B cell (primary cell): ENCODE data around the gene ABTB2. TPM values are rescaled to one million over a fixed set of nuclear protein-coding genes. Genes with fewer than 3 reads are reported as not detected.
"Not testable (repeated sequence)": the region's sequence is repeated elsewhere in the genome, so short reads cannot be mapped to it uniquely, and the experiment has no call there.

Source experiments
- ATAC-seq: fragments of 200-7000 bp; cut with Tn5 transposase; one replicate; pipeline ENCODE4 v1.10.0; 2021; ENCODE audit warnings: low read depth, mild to moderate bottlenecking, moderate number of reproducible peaks, moderate library complexity
- CTCF ChIA-PET: fragments of 350-600 bp; sonication (Branson Sonifier 250); formaldehyde crosslinking; loops from one replicate; lab custom pipeline; 2021; ENCODE audit warnings: antibody characterized with exemption, inconsistent platforms; lab: Charles Lee
- POLR2A ChIA-PET: fragments of 350-600 bp; sonication (Branson Sonifier 250); formaldehyde crosslinking; loops from one replicate; lab custom pipeline; 2021; ENCODE audit warnings: antibody characterized with exemption; lab: Charles Lee
- DNase-seq: peaks from one replicate; pipeline ENCODE4 v3.0.0; 2013
- H2AFZ ChIP-seq: 2 replicates; pipeline ENCODE4 v1.6.1; 2012; ENCODE audit warnings: mild to moderate bottlenecking, low read depth, low read length; ENCODE audit not compliant: insufficient read depth, poor library complexity, severe bottlenecking
- H3K27ac ChIP-seq, 2 donors: 1 replicate in 1 of 2; 2 replicates in 1 of 2; pipeline ENCODE4 v1.5.1; 2012 to 2013; ENCODE audit warnings: low read length in 2 of 2, mild to moderate bottlenecking in 2 of 2, moderate library complexity in 1 of 2
- H3K27me3 ChIP-seq, 4 experiments: fragments of 200-600 bp in 1 of 4; sonication (generic) in 1 of 4; replicated peaks in 1 of 4; 1 replicate in 2 of 4; 2 replicates in 2 of 4; pipeline versions ENCODE4 v1.6.1 to v1.7.0; 2013 to 2016; ENCODE audit warnings: low read length in 3 of 4, mild to moderate bottlenecking in 2 of 4, mixed read lengths in 1 of 4, moderate library complexity in 1 of 4; ENCODE audit not compliant: insufficient read depth in 4 of 4, control insufficient read depth in 3 of 4; ENCODE audit errors: control extremely low read depth in 1 of 4
- H3K36me3 ChIP-seq, 2 experiments: replicated peaks in 1 of 2; 1 replicate in 1 of 2; 2 replicates in 1 of 2; pipeline versions ENCODE4 v1.6.1 to v1.7.1; 2013; ENCODE audit warnings: low read length in 1 of 2; ENCODE audit not compliant: insufficient read depth in 2 of 2, control insufficient read depth in 1 of 2; ENCODE audit errors: control extremely low read depth in 1 of 2, extremely low read depth in 1 of 2
- H3K4me1 ChIP-seq, 2 donors: fragments of 200-600 bp in 1 of 2; sonication (generic) in 1 of 2; 1 replicate in 1 of 2; 2 replicates in 1 of 2; pipeline versions ENCODE4 v1.5.1 to v1.6.1; 2013 to 2017; ENCODE audit warnings: low read length in 2 of 2; ENCODE audit not compliant: control insufficient read depth in 2 of 2, insufficient read depth in 2 of 2
- H3K4me2 ChIP-seq: replicated peaks from 2 replicates; pipeline ENCODE3; 2012; ENCODE audit warnings: mild to moderate bottlenecking, low read depth, low read length; ENCODE audit not compliant: poor library complexity, severe bottlenecking
- H3K4me3 ChIP-seq, 5 experiments: fragments of 200-600 bp in 1 of 5; sonication (generic) in 1 of 5; 1 replicate in 3 of 5; 2 replicates in 2 of 5; pipeline versions ENCODE4 v1.5.1 to v1.7.0; 2011 to 2016; ENCODE audit warnings: low read length in 4 of 5, mild to moderate bottlenecking in 4 of 5, low read depth in 2 of 5, control low read depth in 1 of 5, moderate library complexity in 1 of 5; ENCODE audit not compliant: insufficient read depth in 1 of 5; ENCODE audit errors: control extremely low read depth in 1 of 5, extremely low read depth in 1 of 5
- H3K79me2 ChIP-seq: fragments of 200-600 bp; sonication (generic); one replicate; pipeline ENCODE4 v1.6.0; 2016; ENCODE audit warnings: low read length; ENCODE audit not compliant: control insufficient read depth, insufficient read depth
- H3K9ac ChIP-seq: fragments of 200-600 bp; sonication (generic); 2 replicates; pipeline ENCODE4 v1.6.1; 2017; ENCODE audit warnings: mild to moderate bottlenecking, low read length, moderate library complexity
- H3K9me3 ChIP-seq, 3 donors: one replicate each; pipeline versions ENCODE4 v1.6.1 to v1.7.1; 2013; ENCODE audit warnings: low read length in 2 of 3; ENCODE audit not compliant: control insufficient read depth in 2 of 3, insufficient read depth in 1 of 3; ENCODE audit errors: control extremely low read depth in 1 of 3
- H4K20me1 ChIP-seq: 2 replicates; pipeline ENCODE4 v1.6.0; 2012; ENCODE audit warnings: mild to moderate bottlenecking, low read length; ENCODE audit not compliant: insufficient read depth, control insufficient read depth, poor library complexity, severe bottlenecking
- H3K27ac Mint-ChIP-seq: one replicate; pipeline ENCODE4 v1.8.0; 2021; ENCODE audit warnings: mixed read lengths
- H3K27me3 Mint-ChIP-seq: one replicate; pipeline ENCODE4 v1.8.0; 2021; ENCODE audit warnings: mixed read lengths
- H3K4me1 Mint-ChIP-seq: one replicate; pipeline ENCODE4 v1.8.0; 2021; ENCODE audit warnings: mixed read lengths
- H3K4me3 Mint-ChIP-seq: one replicate; pipeline ENCODE4 v1.8.0; 2021; ENCODE audit warnings: mixed read lengths
- H3K9me3 Mint-ChIP-seq: one replicate; pipeline ENCODE4 v1.8.0; 2022; ENCODE audit warnings: mixed read lengths; ENCODE audit not compliant: insufficient read depth
- EZH2 ChIP-seq: IDR thresholded peaks from 2 replicates; pipeline ENCODE4 v1.6.1; 2012; ENCODE audit warnings: borderline replicate concordance, low read depth, mild to moderate bottlenecking, moderate library complexity, low read length; ENCODE audit not compliant: insufficient read depth, poor library complexity, severe bottlenecking
- WGBS: methylation state at CpG from one replicate; pipeline ENCODE4 v1.1.5; 2013; ENCODE audit warnings: missing lambda C conversion rate; ENCODE audit not compliant: insufficient coverage; 5-methylcytosine and 5-hydroxymethylcytosine counted together
- intact Hi-C: fragments of 100-400 bp; cut with micrococcal nuclease; formaldehyde crosslinking; loops from one replicate; pipeline ENCODE4 v1.10.0; 2022
- polyA plus RNA-seq: library from polyadenylated mRNA; depleted of rRNA; stranded (reverse); fragments of >200 nt; gene quantifications from 2 replicates; pipeline ENCODE4 v1.2.3, GENCODE V29; 2012
- total RNA-seq, 2 donors: library from RNA; stranded (reverse); fragments of 120-200 nt in 1 of 2; gene quantifications; 1 replicate in 1 of 2; 2 replicates in 1 of 2; pipeline versions ENCODE4 v1.2.3 to v1.2.4, GENCODE V29; 2013 to 2022
- TF ChIP-seq, protein P1 (sequence below): fragments of 200-600 bp; IDR thresholded peaks from one replicate; pipeline ENCODE4 v1.8.0; 2022; ENCODE audit warnings: antibody characterized with exemption, mild to moderate bottlenecking

The ABTB2 gene
- total and polyA plus RNA-seq, 2 donors (not counting 1 experiment from before 2014, with no cell fraction given): 0.30 to 5.9 TPM

DNA sequence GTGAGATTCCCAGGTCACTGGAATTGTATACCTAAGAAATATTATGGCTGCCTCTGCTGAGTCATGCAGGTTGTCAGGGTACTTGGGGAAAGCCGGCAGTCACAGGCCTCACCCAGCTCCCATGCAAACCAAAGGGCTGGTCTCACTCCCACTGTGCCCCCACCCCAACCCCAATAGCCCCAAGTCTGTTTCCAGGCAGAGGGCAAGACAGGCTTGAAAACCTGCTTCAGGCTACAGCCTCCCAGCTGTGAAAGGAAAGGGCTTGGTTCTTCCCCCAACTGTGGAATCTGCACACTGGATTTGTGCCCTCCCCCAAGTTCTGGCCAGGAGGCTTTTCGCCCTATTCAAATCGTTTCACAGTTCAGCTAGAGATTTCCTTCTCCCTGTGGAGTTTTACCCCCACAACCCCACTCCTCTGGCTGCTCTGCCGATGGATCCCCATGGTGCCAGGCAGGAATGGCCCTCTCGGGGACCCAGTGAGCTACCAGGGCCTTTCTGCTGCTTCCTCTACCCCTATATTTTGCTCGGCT lies 37.0 kb upstream of the ABTB2 start:
- Histone ChIP-seq H2AFZ (no peak overlapping the region), H3K27me3 (peaks cover 0 to 6% (median 4%) of the 10 kb centered on the region in 4 experiments), H3K79me2 (no peaks in the 10 kb centered on the region), H3K27ac (no peak overlapping the region), H3K4me1 (no peaks in the 10 kb centered on the region), H3K36me3 (no peaks in the 10 kb centered on the region), H3K4me2 (no peak overlapping the region), H3K9ac (no peak overlapping the region), H4K20me1 (no peaks in the 10 kb centered on the region), H3K9me3 (peaks cover 0 to 16% (median 4%) of the 10 kb centered on the region in 3 donors), H3K4me3 (no peak overlapping the region)
- H3K4me3 Mint-ChIP-seq: no peak overlapping the region
- POLR2A ChIA-PET: no interaction called here
- H3K9me3 Mint-ChIP-seq: peaks cover 18% of the 10 kb centered on the region
- H3K27me3 Mint-ChIP-seq: peaks cover 46% of the 10 kb centered on the region
- ATAC-seq (no peak), DNase-seq (no peak)
- intact Hi-C loops: no loop called here
- WGBS: 94% methylated on average over 5 of the region's 6 CpGs
- CTCF ChIA-PET: no interaction called here
- no peaks in the 10 kb centered on the region for H3K4me1 Mint-ChIP-seq
- H3K27ac Mint-ChIP-seq: no peak overlapping the region
- TF ChIP-seq, protein P1, sequence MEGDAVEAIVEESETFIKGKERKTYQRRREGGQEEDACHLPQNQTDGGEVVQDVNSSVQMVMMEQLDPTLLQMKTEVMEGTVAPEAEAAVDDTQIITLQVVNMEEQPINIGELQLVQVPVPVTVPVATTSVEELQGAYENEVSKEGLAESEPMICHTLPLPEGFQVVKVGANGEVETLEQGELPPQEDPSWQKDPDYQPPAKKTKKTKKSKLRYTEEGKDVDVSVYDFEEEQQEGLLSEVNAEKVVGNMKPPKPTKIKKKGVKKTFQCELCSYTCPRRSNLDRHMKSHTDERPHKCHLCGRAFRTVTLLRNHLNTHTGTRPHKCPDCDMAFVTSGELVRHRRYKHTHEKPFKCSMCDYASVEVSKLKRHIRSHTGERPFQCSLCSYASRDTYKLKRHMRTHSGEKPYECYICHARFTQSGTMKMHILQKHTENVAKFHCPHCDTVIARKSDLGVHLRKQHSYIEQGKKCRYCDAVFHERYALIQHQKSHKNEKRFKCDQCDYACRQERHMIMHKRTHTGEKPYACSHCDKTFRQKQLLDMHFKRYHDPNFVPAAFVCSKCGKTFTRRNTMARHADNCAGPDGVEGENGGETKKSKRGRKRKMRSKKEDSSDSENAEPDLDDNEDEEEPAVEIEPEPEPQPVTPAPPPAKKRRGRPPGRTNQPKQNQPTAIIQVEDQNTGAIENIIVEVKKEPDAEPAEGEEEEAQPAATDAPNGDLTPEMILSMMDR: no peak
- no peak for TF ChIP-seq EZH2

DNA sequence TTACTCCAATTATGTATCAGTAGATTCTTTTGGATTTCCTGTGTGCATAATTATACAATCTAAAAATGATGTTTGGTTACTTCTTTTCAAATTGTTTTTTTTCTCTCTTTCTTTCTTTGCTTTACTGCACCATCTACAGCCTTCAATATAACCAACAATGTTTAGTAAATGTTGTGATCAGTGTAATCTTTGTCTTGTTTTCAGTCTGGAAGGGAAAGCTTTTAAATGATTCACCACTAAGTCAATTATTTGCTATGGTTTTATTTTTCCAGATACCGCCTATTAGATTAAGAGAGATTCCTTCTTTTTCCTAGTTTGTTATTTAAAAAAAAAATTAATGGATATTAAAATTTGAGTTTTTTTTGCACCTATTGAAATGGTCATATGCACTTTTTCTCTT lies 29.8 kb upstream of the ABTB2 start:
- Histone ChIP-seq H3K36me3 (no peaks in the 10 kb centered on the region), H3K4me3 (no peak overlapping the region), H3K27me3 (peaks cover 0 to 1% (median 0%) of the 10 kb centered on the region in 4 experiments), H3K79me2 (no peaks in the 10 kb centered on the region), H2AFZ (no peak overlapping the region), H3K4me1 (no peaks in the 10 kb centered on the region), H3K27ac (no peak overlapping the region), H3K9me3 (no peaks in the 10 kb centered on the region), H3K9ac (no peak overlapping the region), H4K20me1 (no peaks in the 10 kb centered on the region), H3K4me2 (no peak overlapping the region)
- WGBS: no CpG with 5 or more reads among the region's 1 CpG
- intact Hi-C loops: no loop called here
- Mint-ChIP-seq H3K4me1 (no peaks in the 10 kb centered on the region), H3K4me3 (no peak overlapping the region), H3K27me3 (peaks cover 17% of the 10 kb centered on the region), H3K27ac (no peak overlapping the region), H3K9me3 (peaks cover 2% of the 10 kb centered on the region)
- no peak for ATAC-seq
- no peak for DNase-seq
- CTCF ChIA-PET: no interaction called here
- POLR2A ChIA-PET: no interaction called here
- TF ChIP-seq EZH2: no peak

DNA sequence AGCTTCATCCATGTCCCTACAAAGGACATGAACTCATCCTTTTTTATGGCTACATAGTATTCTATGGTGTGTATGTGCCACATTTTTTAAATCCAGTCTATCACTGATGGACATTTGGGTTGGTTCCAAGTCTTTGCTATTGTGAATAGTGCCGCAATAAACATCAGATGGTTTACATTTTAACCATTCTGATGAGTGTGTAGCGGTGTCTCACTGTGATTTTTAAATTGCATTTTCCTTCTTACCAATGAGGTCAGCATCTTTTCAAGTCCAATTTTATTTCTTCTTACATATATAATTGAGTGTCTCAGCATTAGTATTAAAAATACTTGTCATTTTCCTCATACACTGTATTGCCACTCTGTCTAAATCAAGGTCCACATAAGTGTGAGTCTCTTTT lies 28.5 kb upstream of the ABTB2 start:
- H3K36me3 ChIP-seq, H3K4me1 ChIP-seq, H3K27ac ChIP-seq, DNase-seq, H3K27ac Mint-ChIP-seq, intact Hi-C loops, H4K20me1 ChIP-seq, ATAC-seq, H3K27me3 ChIP-seq, H3K4me3 ChIP-seq, H3K4me1 Mint-ChIP-seq, H3K79me2 ChIP-seq, H3K9me3 Mint-ChIP-seq, H3K4me3 Mint-ChIP-seq, POLR2A ChIA-PET, H2AFZ ChIP-seq, H3K9me3 ChIP-seq, H3K4me2 ChIP-seq, H3K9ac ChIP-seq: not testable (repeated sequence)
- no CpG with 5 or more reads among the region's 2 CpGs for WGBS
- H3K27me3 Mint-ChIP-seq: peaks cover 11% of the 10 kb centered on the region
- CTCF ChIA-PET: interaction anchor here (0.7 kb wide), 1 partner anchor 101 kb away, joined by 3 read pairs; no protein-coding TSS in a partner anchor
